Measurements from ENCODE around the gene AEBP1.
A peak's percentile ranks its signal among the peaks of the same experiment; 100 is the strongest.

AEBP1 gene

DNA sequence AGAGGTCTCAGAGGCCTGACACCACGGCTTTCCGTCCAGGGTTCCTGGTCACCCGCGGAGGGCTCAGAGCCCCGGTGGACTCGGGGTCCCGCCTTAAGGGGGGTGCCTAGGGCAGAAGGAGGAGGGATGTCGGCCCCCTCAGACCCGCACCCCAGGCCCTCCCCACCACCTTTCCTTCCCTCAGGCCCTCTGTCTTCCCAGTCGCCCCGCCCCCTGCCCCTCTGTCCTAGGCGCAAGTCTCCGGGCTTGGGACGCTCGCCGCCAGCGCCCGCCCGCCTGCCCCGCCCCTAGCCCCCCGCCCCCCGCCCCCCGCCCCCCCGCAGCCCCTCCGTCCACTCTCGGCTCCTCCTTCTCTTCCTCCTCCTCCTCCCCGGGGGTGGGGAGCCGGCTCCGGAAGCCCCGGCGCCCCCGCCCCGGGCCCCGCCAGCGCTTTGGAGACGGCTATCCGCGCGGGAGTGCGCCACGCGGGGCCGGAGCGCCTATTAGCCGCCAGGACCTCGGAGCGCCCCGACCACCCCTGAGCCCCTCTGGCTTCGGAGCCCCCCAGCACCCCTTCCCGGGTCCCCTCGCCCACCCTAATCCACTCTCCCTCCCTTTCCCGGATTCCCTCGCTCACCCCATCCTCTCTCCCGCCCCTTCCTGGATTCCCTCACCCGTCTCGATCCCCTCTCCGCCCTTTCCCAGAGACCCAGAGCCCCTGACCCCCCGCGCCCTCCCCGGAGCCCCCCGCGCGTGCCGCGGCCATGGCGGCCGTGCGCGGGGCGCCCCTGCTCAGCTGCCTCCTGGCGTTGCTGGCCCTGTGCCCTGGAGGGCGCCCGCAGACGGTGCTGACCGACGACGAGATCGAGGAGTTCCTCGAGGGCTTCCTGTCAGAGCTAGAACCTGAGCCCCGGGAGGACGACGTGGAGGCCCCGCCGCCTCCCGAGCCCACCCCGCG, at the start of gene AEBP1:
AEBP1 (plus strand) TSS at position 423 of the 937 bp plus-strand sequence; CDS start at position 744, 321 bp downstream.
- Histone ChIP-seq H4K20me1 (ENCODE audit: insufficient read depth, low read length) (peaks cover 48% of the 10 kb centered on the region), H3K4me1 (ENCODE audit: insufficient read depth, low read length) (peaks cover 91% of the 10 kb centered on the region), H2AFZ (ENCODE audit: low read depth, low read length) (peak within 1 kb of the TSS; percentile 47), H3K4me3 (ENCODE audit: low read depth in 1 of 2, low read length in 2 of 2) (peak within 1 kb of the TSS; percentile 68 to 92), H3K27ac (ENCODE audit: low read length) (peak within 1 kb of the TSS; percentile 91), H3K9me3 (ENCODE audit: insufficient read depth, low read length, severe bottlenecking) (no peaks in the 10 kb centered on the region), H3K36me3 (ENCODE audit: insufficient read depth, low read length) (peaks cover 49% of the 10 kb centered on the region), H3K9ac (ENCODE audit: low read depth, low read length) (peak within 1 kb of the TSS; percentile 94), H3K4me2 (ENCODE audit: insufficient read depth, low read length) (peak within 1 kb of the TSS; percentile 98), H3K79me2 (ENCODE audit: insufficient read depth, low read length) (peaks cover 62% of the 10 kb centered on the region), H3K27me3 (ENCODE audit: insufficient read depth, low read length, poor library complexity) (no peaks in the 10 kb centered on the region)
- TF ChIP-seq EZH2 (IDR thresholded peaks at IDR 0.05; ENCODE audit: borderline replicate concordance, low read depth, low read length, severe bottlenecking) (no peak), CTCF (IDR thresholded peaks at IDR 0.05; ENCODE audit: borderline replicate concordance, extremely low read depth, low read length, poor library complexity, severe bottlenecking) (peak; percentile 37)
- DNase-seq (peak; percentile 82), ATAC-seq (ENCODE audit: insufficient read depth, low read depth) (peak; percentile 69)

GRCh38 chr7:44056681-44057080, 47.5 kb upstream of the AEBP1 start:
- Histone ChIP-seq H3K27me3 (ENCODE audit: insufficient read depth, low read length, poor library complexity) (no peaks in the 10 kb centered on the region), H3K36me3 (ENCODE audit: insufficient read depth, low read length) (peaks cover 94% of the 10 kb centered on the region), H3K9me3 (ENCODE audit: insufficient read depth, low read length, severe bottlenecking) (no peaks in the 10 kb centered on the region), H3K4me3 (ENCODE audit: low read depth in 1 of 2, low read length in 2 of 2) (no peak overlapping the region), H3K9ac (ENCODE audit: low read depth, low read length) (no peak overlapping the region), H3K79me2 (ENCODE audit: insufficient read depth, low read length) (peaks cover 33% of the 10 kb centered on the region), H3K4me2 (ENCODE audit: insufficient read depth, low read length) (no peak overlapping the region), H3K27ac (ENCODE audit: low read length) (no peak overlapping the region), H3K4me1 (ENCODE audit: insufficient read depth, low read length) (no peaks in the 10 kb centered on the region), H4K20me1 (ENCODE audit: insufficient read depth, low read length) (peaks cover 65% of the 10 kb centered on the region), H2AFZ (ENCODE audit: low read depth, low read length) (no peak overlapping the region)
- no peak for ATAC-seq (ENCODE audit: insufficient read depth, low read depth)
- TF ChIP-seq EZH2 (IDR thresholded peaks at IDR 0.05; ENCODE audit: borderline replicate concordance, low read depth, low read length, severe bottlenecking) = no peak
- TF ChIP-seq CTCF (IDR thresholded peaks at IDR 0.05; ENCODE audit: borderline replicate concordance, extremely low read depth, low read length, poor library complexity, severe bottlenecking) = no peak
- DNase-seq = no peak

DNA sequence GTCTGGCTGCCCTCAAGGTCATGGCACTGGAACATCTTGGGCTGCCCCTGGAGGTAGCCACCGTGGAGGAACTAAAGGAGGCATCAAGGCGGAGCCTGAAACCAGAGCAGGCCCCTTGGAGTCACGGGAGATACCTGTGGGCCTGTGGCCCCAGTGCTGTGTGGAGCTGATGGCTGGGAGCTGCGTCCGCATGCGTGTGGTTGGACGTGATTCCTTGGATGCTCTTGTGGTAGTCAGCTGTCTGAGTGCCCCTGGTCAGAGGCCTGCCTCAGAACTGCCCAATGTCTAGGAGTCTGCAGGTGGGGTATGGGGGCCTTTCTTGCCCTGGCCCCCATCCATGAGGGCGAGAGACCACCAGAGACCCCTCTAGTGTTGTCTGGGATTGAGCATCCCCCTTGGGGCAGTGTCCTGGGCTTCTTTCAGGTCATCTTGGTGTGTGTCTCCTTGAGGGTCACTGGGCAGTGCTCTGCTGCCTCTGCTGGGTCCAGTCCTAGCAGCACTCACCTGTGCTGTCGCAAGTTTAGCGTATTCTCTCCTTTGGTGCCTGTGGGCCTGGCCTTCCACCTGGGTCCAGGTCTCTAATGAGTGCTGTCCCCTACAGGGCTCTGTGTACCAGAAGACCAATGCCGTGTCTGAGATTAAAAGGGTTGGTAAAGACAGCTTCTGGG, 46.8 kb upstream of the AEBP1 start:
- TF ChIP-seq EZH2 (IDR thresholded peaks at IDR 0.05; ENCODE audit: borderline replicate concordance, low read depth, low read length, severe bottlenecking) (no peak), CTCF (IDR thresholded peaks at IDR 0.05; ENCODE audit: borderline replicate concordance, extremely low read depth, low read length, poor library complexity, severe bottlenecking) (no peak)
- H3K9me3 ChIP-seq (ENCODE audit: insufficient read depth, low read length, severe bottlenecking) = no peaks in the 10 kb centered on the region

More for the DNA sequence above, 46.8 kb upstream of the AEBP1 start:
- no peaks in the 10 kb centered on the region for H3K27me3 ChIP-seq (ENCODE audit: insufficient read depth, low read length, poor library complexity)
- H4K20me1 ChIP-seq (ENCODE audit: insufficient read depth, low read length) = peaks cover 62% of the 10 kb centered on the region
- peaks cover 28% of the 10 kb centered on the region for H3K79me2 ChIP-seq (ENCODE audit: insufficient read depth, low read length)
- ATAC-seq (ENCODE audit: insufficient read depth, low read depth) = no peak
- H3K36me3 ChIP-seq (ENCODE audit: insufficient read depth, low read length) = peaks cover 95% of the 10 kb centered on the region
- no peak overlapping the region for H3K9ac ChIP-seq (ENCODE audit: low read depth, low read length)
- no peak overlapping the region for H3K4me2 ChIP-seq (ENCODE audit: insufficient read depth, low read length)
- no peak overlapping the region for H3K27ac ChIP-seq (ENCODE audit: low read length)
- DNase-seq = no peak
- H2AFZ ChIP-seq (ENCODE audit: low read depth, low read length) = no peak overlapping the region
- H3K4me1 ChIP-seq (ENCODE audit: insufficient read depth, low read length) = no peaks in the 10 kb centered on the region
- no peak overlapping the region for H3K4me3 ChIP-seq (ENCODE audit: low read depth in 1 of 2, low read length in 2 of 2)

Measured in DND-41 (cell line).